Measurements from ENCODE around the gene IRF9. TPM values are rescaled to one million over a fixed set of nuclear protein-coding genes. Genes with fewer than 3 reads are reported as not detected.

The IRF9 gene
- polyA plus RNA-seq, 1 experiment: 48.4 TPM

GRCh38 chr14:24159777-24160498, 1.1 kb upstream of the IRF9 start:
- Histone ChIP-seq H3K27me3 (ENCODE audit: control insufficient read depth, insufficient read depth, low read length) (no peaks in the 10 kb centered on the region), H3K9me3 (ENCODE audit: control insufficient read depth, insufficient read depth, low read length) (no peaks in the 10 kb centered on the region), H3K27ac (ENCODE audit: low read depth, low read length) (peak overlapping the region; percentile 61), H3K4me3 (ENCODE audit: low read depth, low read length) (no peak overlapping the region)
- no peak for DNase-seq (ENCODE audit: low read depth, low spot score)
- ChIA-PET CTCF (interaction anchor here (0.6 to 3.5 kb wide), 12 partner anchors 9 to 136 kb away, joined by 3 to 54 read pairs (median 10); partner anchors contain the start of genes CHMP4A, IPO4, PSME1 and PSME2), POLR2A (interaction anchor here (1.3 to 2.1 kb wide), 3 partner anchors 13 to 54 kb away, joined by 5 to 12 read pairs (median 6); partner anchors contain the start of genes CHMP4A, PSME1 and RNF31)
- TF ChIP-seq, protein P1, sequence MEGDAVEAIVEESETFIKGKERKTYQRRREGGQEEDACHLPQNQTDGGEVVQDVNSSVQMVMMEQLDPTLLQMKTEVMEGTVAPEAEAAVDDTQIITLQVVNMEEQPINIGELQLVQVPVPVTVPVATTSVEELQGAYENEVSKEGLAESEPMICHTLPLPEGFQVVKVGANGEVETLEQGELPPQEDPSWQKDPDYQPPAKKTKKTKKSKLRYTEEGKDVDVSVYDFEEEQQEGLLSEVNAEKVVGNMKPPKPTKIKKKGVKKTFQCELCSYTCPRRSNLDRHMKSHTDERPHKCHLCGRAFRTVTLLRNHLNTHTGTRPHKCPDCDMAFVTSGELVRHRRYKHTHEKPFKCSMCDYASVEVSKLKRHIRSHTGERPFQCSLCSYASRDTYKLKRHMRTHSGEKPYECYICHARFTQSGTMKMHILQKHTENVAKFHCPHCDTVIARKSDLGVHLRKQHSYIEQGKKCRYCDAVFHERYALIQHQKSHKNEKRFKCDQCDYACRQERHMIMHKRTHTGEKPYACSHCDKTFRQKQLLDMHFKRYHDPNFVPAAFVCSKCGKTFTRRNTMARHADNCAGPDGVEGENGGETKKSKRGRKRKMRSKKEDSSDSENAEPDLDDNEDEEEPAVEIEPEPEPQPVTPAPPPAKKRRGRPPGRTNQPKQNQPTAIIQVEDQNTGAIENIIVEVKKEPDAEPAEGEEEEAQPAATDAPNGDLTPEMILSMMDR (IDR thresholded peaks at IDR 0.05; ENCODE audit: low read depth, low read length): no peak

DNA sequence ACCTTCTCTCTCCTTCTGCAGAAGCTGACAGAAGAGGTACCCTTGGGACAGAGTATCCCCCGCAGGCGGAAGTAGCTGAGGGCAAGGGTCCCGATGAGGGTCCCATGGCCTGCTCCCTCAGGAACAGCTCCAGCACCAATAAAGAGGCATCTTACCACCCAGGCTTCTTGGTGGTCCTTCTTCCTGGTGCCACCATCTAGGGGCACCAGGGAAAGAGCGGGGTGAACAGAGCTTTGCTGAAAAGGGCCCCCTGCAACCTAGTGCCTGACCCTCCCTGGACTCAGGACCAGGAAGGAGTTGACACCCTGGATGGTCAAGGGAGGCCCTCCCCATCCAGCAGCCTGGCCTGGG, 591 bp upstream of the IRF9 start:
- no peak for DNase-seq (ENCODE audit: low read depth, low spot score)
- CTCF ChIA-PET: interaction anchor here (0.6 to 3.5 kb wide), 21 partner anchors 10 to 140 kb away, joined by 3 to 54 read pairs (median 9); partner anchors contain the start of genes CHMP4A, DCAF11, IPO4 and NRL
- Histone ChIP-seq H3K4me3 (ENCODE audit: low read depth, low read length) (no peak overlapping the region), H3K27me3 (ENCODE audit: control insufficient read depth, insufficient read depth, low read length) (no peaks in the 10 kb centered on the region), H3K27ac (ENCODE audit: low read depth, low read length) (peak overlapping the region; percentile 61), H3K9me3 (ENCODE audit: control insufficient read depth, insufficient read depth, low read length) (no peaks in the 10 kb centered on the region)
- POLR2A ChIA-PET: interaction anchor here (0.8 to 2.1 kb wide), 7 partner anchors 12 to 53 kb away, joined by 3 to 12 read pairs (median 4); partner anchors contain the start of genes CHMP4A, DCAF11, NRL and PSME1
- TF ChIP-seq, protein P1 (IDR thresholded peaks at IDR 0.05; ENCODE audit: low read depth, low read length): no peak

- ChIA-PET CTCF (interaction anchor here (0.9 to 3.5 kb wide), 11 partner anchors 9 to 134 kb away, joined by 3 to 54 read pairs (median 16); partner anchors contain the start of genes DCAF11, NRL, PSME2 and RNF31), POLR2A (interaction anchor here (0.9 to 2.1 kb wide), 3 partner anchors 13 to 21 kb away, joined by 7 to 12 read pairs (median 9); partner anchors contain the start of genes EMC9 and RNF31)
- Histone ChIP-seq H3K4me3 (ENCODE audit: low read depth, low read length) (peak overlapping the region; percentile 94), H3K27me3 (ENCODE audit: control insufficient read depth, insufficient read depth, low read length) (no peaks in the 10 kb centered on the region), H3K9me3 (ENCODE audit: control insufficient read depth, insufficient read depth, low read length) (no peaks in the 10 kb centered on the region), H3K27ac (ENCODE audit: low read depth, low read length) (no peak overlapping the region)
- TF ChIP-seq, protein P1 (IDR thresholded peaks at IDR 0.05; ENCODE audit: low read depth, low read length): no peak
- DNase-seq (ENCODE audit: low read depth, low spot score): no peak
Measured at GRCh38 chr14:24162093-24162492, 1.0 kb downstream of the IRF9 start.

GRCh38 chr14:24164518-24164991, 3.5 kb downstream of the IRF9 start:
- Histone ChIP-seq H3K9me3 (ENCODE audit: control insufficient read depth, insufficient read depth, low read length) (no peaks in the 10 kb centered on the region), H3K27me3 (ENCODE audit: control insufficient read depth, insufficient read depth, low read length) (no peaks in the 10 kb centered on the region), H3K27ac (ENCODE audit: low read depth, low read length) (no peak overlapping the region), H3K4me3 (ENCODE audit: low read depth, low read length) (no peak overlapping the region)
- DNase-seq (ENCODE audit: low read depth, low spot score): no peak
- POLR2A ChIA-PET: interaction anchor here (0.5 kb wide), 1 partner anchor 11 kb away, joined by 10 read pairs; no protein-coding TSS in a partner anchor
- CTCF ChIA-PET: no interaction called here
- TF ChIP-seq, protein P1 (IDR thresholded peaks at IDR 0.05; ENCODE audit: low read depth, low read length): no peak

- CTCF ChIA-PET: interaction anchor here (1.3 kb wide), 1 partner anchor 131 kb away, joined by 3 read pairs; no protein-coding TSS in a partner anchor
- no peak overlapping the region for H3K27ac ChIP-seq (ENCODE audit: low read depth, low read length)
- TF ChIP-seq, protein P1 (IDR thresholded peaks at IDR 0.05; ENCODE audit: low read depth, low read length): no peak
- no peaks in the 10 kb centered on the region for H3K9me3 ChIP-seq (ENCODE audit: control insufficient read depth, insufficient read depth, low read length)
- POLR2A ChIA-PET: no interaction called here
- no peak for DNase-seq (ENCODE audit: low read depth, low spot score)
- no peaks in the 10 kb centered on the region for H3K27me3 ChIP-seq (ENCODE audit: control insufficient read depth, insufficient read depth, low read length)
- no peak overlapping the region for H3K4me3 ChIP-seq (ENCODE audit: low read depth, low read length)
Measured at GRCh38 chr14:24165785-24166184, 4.7 kb downstream of the IRF9 start.

Measured in AG04450 (cell line).